ENCODE measurements around the gene RBCK1. TPM values are rescaled to one million over a fixed set of nuclear protein-coding genes. Genes with fewer than 3 reads are reported as not detected.
"Not testable (repeated sequence)": the region's sequence is repeated elsewhere in the genome, so short reads cannot be mapped to it uniquely, and the experiment has no call there.

The RBCK1 gene
- total and polyA plus RNA-seq, 2 donors (not counting 1 experiment from before 2014, with no cell fraction given) = 128 to 135 TPM

DNA sequence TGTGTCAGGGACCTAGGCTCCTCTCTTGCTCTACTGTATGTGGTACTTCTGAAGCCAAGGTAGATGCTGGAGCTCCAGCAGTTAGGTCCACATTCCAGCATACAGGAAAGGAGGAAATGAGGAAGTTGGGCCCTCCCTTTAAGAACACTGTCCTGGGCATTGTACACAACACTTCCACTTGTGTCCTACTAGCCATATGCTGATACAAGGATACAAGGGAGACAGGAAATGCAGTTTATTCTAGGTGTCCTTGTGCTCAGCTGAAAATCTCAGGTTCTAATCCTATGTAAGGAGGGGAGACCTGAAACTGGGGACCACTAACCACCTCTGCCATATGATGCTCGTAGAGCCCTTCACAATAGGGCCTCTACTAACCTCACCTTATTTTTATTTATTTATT is 23.4 kb upstream of the RBCK1 start:
- Mint-ChIP-seq H3K9me3 (ENCODE audit: insufficient read depth) (no peaks in the 10 kb centered on the region), H3K27me3 (no peaks in the 10 kb centered on the region), H3K27ac (no peak overlapping the region), H3K4me1 (peaks cover 19% of the 10 kb centered on the region), H3K4me3 (no peak overlapping the region)
- no peak overlapping the region for H2AFZ ChIP-seq (ENCODE audit: insufficient read depth, low read depth, low read length, poor library complexity, severe bottlenecking)
- DNase-seq (no peak), ATAC-seq (ENCODE audit: low read depth) (no peak)
- no peak overlapping the region for H3K27ac ChIP-seq (ENCODE audit: low read length in 2 of 2)
- no peak overlapping the region for H3K4me3 ChIP-seq (ENCODE audit: control extremely low read depth in 1 of 5, extremely low read depth in 1 of 5, insufficient read depth in 1 of 5, low read depth in 2 of 5, low read length in 4 of 5)
- CTCF ChIA-PET = no interaction called here
- POLR2A ChIA-PET = no interaction called here
- intact Hi-C loops (cut with micrococcal nuclease) = no loop called here
- peaks cover 18% of the 10 kb centered on the region for H4K20me1 ChIP-seq (ENCODE audit: control insufficient read depth, insufficient read depth, low read length, poor library complexity, severe bottlenecking)
- WGBS (ENCODE audit: insufficient coverage) = no CpG with 5 or more reads among the region's 1 CpG
- H3K4me2 ChIP-seq (replicated peaks; ENCODE audit: low read depth, low read length, poor library complexity, severe bottlenecking) = no peak overlapping the region
- H3K27me3 ChIP-seq (replicated peaks in 1 of 4; ENCODE audit: control extremely low read depth in 1 of 4, control insufficient read depth in 3 of 4, insufficient read depth in 4 of 4, low read length in 3 of 4) = no peaks in the 10 kb centered on the region
- H3K79me2 ChIP-seq (ENCODE audit: control insufficient read depth, insufficient read depth, low read length) = peaks cover 26% of the 10 kb centered on the region
- H3K9ac ChIP-seq (ENCODE audit: low read length) = no peak overlapping the region
- H3K4me1 ChIP-seq (ENCODE audit: control insufficient read depth in 2 of 2, insufficient read depth in 2 of 2, low read length in 2 of 2) = peaks cover 9% of the 10 kb centered on the region in 2 donors
- TF ChIP-seq, protein P1, sequence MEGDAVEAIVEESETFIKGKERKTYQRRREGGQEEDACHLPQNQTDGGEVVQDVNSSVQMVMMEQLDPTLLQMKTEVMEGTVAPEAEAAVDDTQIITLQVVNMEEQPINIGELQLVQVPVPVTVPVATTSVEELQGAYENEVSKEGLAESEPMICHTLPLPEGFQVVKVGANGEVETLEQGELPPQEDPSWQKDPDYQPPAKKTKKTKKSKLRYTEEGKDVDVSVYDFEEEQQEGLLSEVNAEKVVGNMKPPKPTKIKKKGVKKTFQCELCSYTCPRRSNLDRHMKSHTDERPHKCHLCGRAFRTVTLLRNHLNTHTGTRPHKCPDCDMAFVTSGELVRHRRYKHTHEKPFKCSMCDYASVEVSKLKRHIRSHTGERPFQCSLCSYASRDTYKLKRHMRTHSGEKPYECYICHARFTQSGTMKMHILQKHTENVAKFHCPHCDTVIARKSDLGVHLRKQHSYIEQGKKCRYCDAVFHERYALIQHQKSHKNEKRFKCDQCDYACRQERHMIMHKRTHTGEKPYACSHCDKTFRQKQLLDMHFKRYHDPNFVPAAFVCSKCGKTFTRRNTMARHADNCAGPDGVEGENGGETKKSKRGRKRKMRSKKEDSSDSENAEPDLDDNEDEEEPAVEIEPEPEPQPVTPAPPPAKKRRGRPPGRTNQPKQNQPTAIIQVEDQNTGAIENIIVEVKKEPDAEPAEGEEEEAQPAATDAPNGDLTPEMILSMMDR (IDR thresholded peaks at IDR 0.05) = no peak
- TF ChIP-seq EZH2 (IDR thresholded peaks at IDR 0.05; ENCODE audit: borderline replicate concordance, insufficient read depth, low read depth, low read length, poor library complexity, severe bottlenecking) = no peak
- H3K9me3 ChIP-seq (ENCODE audit: control extremely low read depth in 1 of 3, control insufficient read depth in 2 of 3, insufficient read depth in 1 of 3, low read length in 2 of 3) = no peaks in the 10 kb centered on the region
- H3K36me3 ChIP-seq (replicated peaks in 1 of 2; ENCODE audit: control extremely low read depth in 1 of 2, control insufficient read depth in 1 of 2, extremely low read depth in 1 of 2, insufficient read depth in 2 of 2, low read length in 1 of 2) = peaks cover 0 to 24% of the 10 kb centered on the region in 2 experiments

DNA sequence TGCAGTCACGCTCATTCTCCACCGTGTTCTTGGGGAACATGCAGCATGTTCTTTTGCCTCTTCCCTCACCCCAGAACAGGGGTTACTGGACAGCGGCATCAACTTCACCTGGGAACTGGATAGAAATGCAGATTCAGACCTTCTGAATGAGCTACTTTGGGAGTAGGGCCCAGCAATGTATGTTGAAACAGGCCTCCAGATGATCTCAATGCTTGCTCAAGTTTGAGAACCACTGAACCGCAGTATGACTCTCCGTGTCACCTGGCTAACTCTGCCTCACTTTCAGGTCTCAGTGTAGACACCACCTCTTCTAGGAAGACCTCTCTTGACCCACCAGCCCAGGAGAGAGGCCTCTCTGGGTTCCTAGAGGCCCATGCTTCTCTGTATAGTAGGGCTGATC is 22.7 kb upstream of the RBCK1 start:
- TF ChIP-seq EZH2 (IDR thresholded peaks at IDR 0.05; ENCODE audit: borderline replicate concordance, insufficient read depth, low read depth, low read length, poor library complexity, severe bottlenecking) = no peak
- TF ChIP-seq, protein P1 (IDR thresholded peaks at IDR 0.05) = no peak
- Histone ChIP-seq H2AFZ (ENCODE audit: insufficient read depth, low read depth, low read length, poor library complexity, severe bottlenecking) (no peak overlapping the region), H3K27ac (ENCODE audit: low read length in 2 of 2) (no peak overlapping the region), H3K4me2 (replicated peaks; ENCODE audit: low read depth, low read length, poor library complexity, severe bottlenecking) (no peak overlapping the region), H3K4me3 (ENCODE audit: control extremely low read depth in 1 of 5, extremely low read depth in 1 of 5, insufficient read depth in 1 of 5, low read depth in 2 of 5, low read length in 4 of 5) (no peak overlapping the region), H3K4me1 (ENCODE audit: control insufficient read depth in 2 of 2, insufficient read depth in 2 of 2, low read length in 2 of 2) (peaks cover 7 to 9% of the 10 kb centered on the region in 2 donors), H3K9ac (ENCODE audit: low read length) (no peak overlapping the region), H4K20me1 (ENCODE audit: control insufficient read depth, insufficient read depth, low read length, poor library complexity, severe bottlenecking) (peaks cover 18% of the 10 kb centered on the region), H3K9me3 (ENCODE audit: control extremely low read depth in 1 of 3, control insufficient read depth in 2 of 3, insufficient read depth in 1 of 3, low read length in 2 of 3) (no peaks in the 10 kb centered on the region), H3K79me2 (ENCODE audit: control insufficient read depth, insufficient read depth, low read length) (peaks cover 26% of the 10 kb centered on the region), H3K36me3 (replicated peaks in 1 of 2; ENCODE audit: control extremely low read depth in 1 of 2, control insufficient read depth in 1 of 2, extremely low read depth in 1 of 2, insufficient read depth in 2 of 2, low read length in 1 of 2) (peaks cover 0 to 29% of the 10 kb centered on the region in 2 experiments), H3K27me3 (replicated peaks in 1 of 4; ENCODE audit: control extremely low read depth in 1 of 4, control insufficient read depth in 3 of 4, insufficient read depth in 4 of 4, low read length in 3 of 4) (no peaks in the 10 kb centered on the region)
- 100% methylated on average over 1 of the region's 5 CpGs for WGBS (ENCODE audit: insufficient coverage)
- Mint-ChIP-seq H3K4me1 (peaks cover 19% of the 10 kb centered on the region), H3K9me3 (ENCODE audit: insufficient read depth) (no peaks in the 10 kb centered on the region), H3K27me3 (no peaks in the 10 kb centered on the region), H3K27ac (peak overlapping the region; percentile 20), H3K4me3 (no peak overlapping the region)
- intact Hi-C loops (cut with micrococcal nuclease) = no loop called here
- ChIA-PET CTCF (no interaction called here), POLR2A (no interaction called here)
- ATAC-seq (ENCODE audit: low read depth) = no peak
- no peak for DNase-seq

DNA sequence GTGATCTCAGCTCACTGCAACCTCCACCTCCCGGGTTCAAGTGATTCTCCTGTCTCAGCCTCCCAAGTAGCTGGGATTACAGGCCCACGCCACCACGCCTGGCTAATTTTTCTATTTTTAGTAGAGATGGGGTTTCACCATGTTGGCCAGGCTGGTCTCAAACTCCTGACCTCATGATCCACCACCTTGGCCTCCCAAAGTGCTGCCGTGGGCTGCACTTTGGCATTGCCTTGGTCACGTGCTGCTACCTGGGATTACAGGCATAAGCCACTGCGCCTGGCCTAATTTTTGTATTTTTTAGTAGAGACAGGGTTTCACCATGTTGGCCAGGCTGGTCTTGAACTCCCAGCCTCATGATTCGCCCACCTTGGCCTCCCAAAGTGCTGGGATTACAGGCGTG is 21.5 kb upstream of the RBCK1 start:
- peaks cover 19% of the 10 kb centered on the region for H3K4me1 Mint-ChIP-seq
- WGBS (ENCODE audit: insufficient coverage) = 98% methylated on average over 6 of the region's 8 CpGs
- H3K4me3 Mint-ChIP-seq; H3K27ac ChIP-seq (ENCODE audit: low read length in 2 of 2); H3K9me3 ChIP-seq (ENCODE audit: control extremely low read depth in 1 of 3, control insufficient read depth in 2 of 3, insufficient read depth in 1 of 3, low read length in 2 of 3); H3K27ac Mint-ChIP-seq; H3K4me1 ChIP-seq (ENCODE audit: control insufficient read depth in 2 of 2, insufficient read depth in 2 of 2, low read length in 2 of 2); H3K4me2 ChIP-seq (replicated peaks; ENCODE audit: low read depth, low read length, poor library complexity, severe bottlenecking); H3K27me3 ChIP-seq (replicated peaks in 1 of 4; ENCODE audit: control extremely low read depth in 1 of 4, control insufficient read depth in 3 of 4, insufficient read depth in 4 of 4, low read length in 3 of 4); DNase-seq; H3K9ac ChIP-seq (ENCODE audit: low read length); H3K9me3 Mint-ChIP-seq (ENCODE audit: insufficient read depth); ATAC-seq (ENCODE audit: low read depth); H3K4me3 ChIP-seq (ENCODE audit: control extremely low read depth in 1 of 5, extremely low read depth in 1 of 5, insufficient read depth in 1 of 5, low read depth in 2 of 5, low read length in 4 of 5); H2AFZ ChIP-seq (ENCODE audit: insufficient read depth, low read depth, low read length, poor library complexity, severe bottlenecking); POLR2A ChIA-PET; intact Hi-C loops (cut with micrococcal nuclease); H3K27me3 Mint-ChIP-seq: not testable (repeated sequence)
- H3K36me3 ChIP-seq (replicated peaks in 1 of 2; ENCODE audit: control extremely low read depth in 1 of 2, control insufficient read depth in 1 of 2, extremely low read depth in 1 of 2, insufficient read depth in 2 of 2, low read length in 1 of 2) = peaks cover 0 to 37% of the 10 kb centered on the region in 2 experiments
- CTCF ChIA-PET = interaction anchor here (1.6 to 2.6 kb wide), 2 partner anchors 20 to 32 kb away, joined by 3 to 6 read pairs; no protein-coding TSS in a partner anchor
- peaks cover 28% of the 10 kb centered on the region for H3K79me2 ChIP-seq (ENCODE audit: control insufficient read depth, insufficient read depth, low read length)
- H4K20me1 ChIP-seq (ENCODE audit: control insufficient read depth, insufficient read depth, low read length, poor library complexity, severe bottlenecking) = peaks cover 18% of the 10 kb centered on the region

All from B cell (primary cell).